Mucosa of descending colon (tissue), 3 donors: ENCODE results near the gene TMC8. TPM values are rescaled to one million over a fixed set of nuclear protein-coding genes. Genes with fewer than 3 reads are reported as not detected.

Source experiments
- ATAC-seq: fragments of 200-7000 bp; cut with Tn5 transposase; one replicate; pipeline ENCODE4 v1.9.1; 2020; ENCODE audit warnings: mild to moderate bottlenecking, moderate library complexity
- DNase-seq, 3 donors: peaks; one replicate each; pipeline ENCODE4 v3.0.0-alpha.2; 2020
- H3K36me3 ChIP-seq: fragments of 200-600 bp; one replicate; pipeline ENCODE4 v1.8.0; 2021; ENCODE audit warnings: low read depth, mild to moderate bottlenecking
- H3K4me1 ChIP-seq: fragments of 200-600 bp; one replicate; pipeline ENCODE4 v1.8.0; 2021; ENCODE audit warnings: low read depth, mild to moderate bottlenecking
- H3K4me3 ChIP-seq: fragments of 200-600 bp; one replicate; pipeline ENCODE4 v1.8.0; 2021; ENCODE audit warnings: mild to moderate bottlenecking
- H3K9me3 ChIP-seq: fragments of 200-600 bp; one replicate; pipeline ENCODE4 v1.8.0; 2021; ENCODE audit warnings: mild to moderate bottlenecking
- intact Hi-C, 2 donors: fragments of 100-400 bp; cut with DNase I in 1 of 2; cut with micrococcal nuclease in 1 of 2; formaldehyde crosslinking; loops; one replicate each; pipeline versions ENCODE4 v1.11.0 to v1.11.1; 2022; cut with DNase I, micrococcal nuclease
- total RNA-seq, 3 donors: library from RNA; stranded (reverse); fragmentation: NEBNext Ultra II Directional in 2 of 3; extraction: Animal tissue kit (Norgen Biotek cat#: 25700) in 2 of 3; gene quantifications; one replicate each; pipeline versions ENCODE4 v1.2.1 to v1.2.4, GENCODE V29; 2021 to 2023
- TF ChIP-seq, protein P1 (sequence below): fragments of 200-600 bp; IDR thresholded peaks from one replicate; pipeline ENCODE4 v1.8.0; 2022; ENCODE audit warnings: antibody characterized with exemption, mild to moderate bottlenecking
- donor health status: DM: no; HTN: no; CAD: no; lungs with moderate emphysema.
- donor health status: DM: no; HTN: no; CAD: no.
- donor health status: DM: no; HTN: yes; CAD: no.

TMC8 gene
- total RNA-seq, 3 donors from 2014 or later: 6.0 to 11.4 (median 8.5) TPM

DNA sequence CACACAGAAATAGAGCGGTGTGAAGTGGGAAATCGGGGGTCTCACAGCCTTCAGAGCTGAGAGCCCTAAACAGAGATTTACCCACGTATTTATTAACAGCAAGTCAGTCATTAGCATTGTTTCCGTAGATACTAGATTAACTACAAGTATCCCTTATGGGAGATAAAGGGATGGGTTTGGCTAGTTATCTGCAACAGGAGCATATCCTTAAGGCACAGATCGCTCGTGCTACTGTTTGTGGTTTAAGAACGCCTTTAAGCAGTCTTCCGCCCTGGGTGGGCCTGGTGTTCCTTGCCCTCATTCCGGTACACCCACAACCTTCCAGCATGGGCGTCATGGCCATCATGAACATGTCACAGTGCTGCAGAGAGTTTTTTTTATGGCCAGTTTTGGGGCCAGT lies 29.0 kb upstream of the TMC8 start:
- TF ChIP-seq, protein P1, sequence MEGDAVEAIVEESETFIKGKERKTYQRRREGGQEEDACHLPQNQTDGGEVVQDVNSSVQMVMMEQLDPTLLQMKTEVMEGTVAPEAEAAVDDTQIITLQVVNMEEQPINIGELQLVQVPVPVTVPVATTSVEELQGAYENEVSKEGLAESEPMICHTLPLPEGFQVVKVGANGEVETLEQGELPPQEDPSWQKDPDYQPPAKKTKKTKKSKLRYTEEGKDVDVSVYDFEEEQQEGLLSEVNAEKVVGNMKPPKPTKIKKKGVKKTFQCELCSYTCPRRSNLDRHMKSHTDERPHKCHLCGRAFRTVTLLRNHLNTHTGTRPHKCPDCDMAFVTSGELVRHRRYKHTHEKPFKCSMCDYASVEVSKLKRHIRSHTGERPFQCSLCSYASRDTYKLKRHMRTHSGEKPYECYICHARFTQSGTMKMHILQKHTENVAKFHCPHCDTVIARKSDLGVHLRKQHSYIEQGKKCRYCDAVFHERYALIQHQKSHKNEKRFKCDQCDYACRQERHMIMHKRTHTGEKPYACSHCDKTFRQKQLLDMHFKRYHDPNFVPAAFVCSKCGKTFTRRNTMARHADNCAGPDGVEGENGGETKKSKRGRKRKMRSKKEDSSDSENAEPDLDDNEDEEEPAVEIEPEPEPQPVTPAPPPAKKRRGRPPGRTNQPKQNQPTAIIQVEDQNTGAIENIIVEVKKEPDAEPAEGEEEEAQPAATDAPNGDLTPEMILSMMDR: no peak
- Histone ChIP-seq H3K4me1 (no peaks in the 10 kb centered on the region), H3K36me3 (no peaks in the 10 kb centered on the region), H3K9me3 (no peaks in the 10 kb centered on the region), H3K4me3 (no peak overlapping the region)
- DNase-seq (no peak), ATAC-seq (no peak)
- intact Hi-C loops: no loop called here

DNA sequence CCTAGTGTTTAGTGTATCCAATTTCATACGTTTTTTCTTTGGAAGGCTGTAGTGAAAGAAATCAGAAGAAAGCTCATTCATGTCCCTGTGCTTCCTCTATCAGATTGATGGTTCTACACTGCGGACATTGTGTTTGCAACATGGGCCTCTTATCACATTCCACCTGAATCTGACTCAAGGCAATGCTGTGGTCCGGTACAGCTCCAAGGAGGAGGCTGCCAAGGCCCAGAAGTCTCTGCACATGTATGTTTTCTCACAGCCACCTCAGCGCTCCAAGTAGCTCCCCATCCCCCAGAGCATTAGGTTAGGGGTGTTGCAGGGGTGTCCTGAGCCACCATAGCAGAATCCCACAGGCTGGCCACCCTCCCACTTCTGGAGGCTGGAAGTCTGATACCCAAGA lies 27.3 kb upstream of the TMC8 start:
- Histone ChIP-seq H3K4me1 (no peaks in the 10 kb centered on the region), H3K36me3 (no peaks in the 10 kb centered on the region), H3K9me3 (no peaks in the 10 kb centered on the region), H3K4me3 (no peak overlapping the region)
- ATAC-seq (no peak), DNase-seq (no peak)
- intact Hi-C loops: no loop called here
- TF ChIP-seq, protein P1: no peak

DNA sequence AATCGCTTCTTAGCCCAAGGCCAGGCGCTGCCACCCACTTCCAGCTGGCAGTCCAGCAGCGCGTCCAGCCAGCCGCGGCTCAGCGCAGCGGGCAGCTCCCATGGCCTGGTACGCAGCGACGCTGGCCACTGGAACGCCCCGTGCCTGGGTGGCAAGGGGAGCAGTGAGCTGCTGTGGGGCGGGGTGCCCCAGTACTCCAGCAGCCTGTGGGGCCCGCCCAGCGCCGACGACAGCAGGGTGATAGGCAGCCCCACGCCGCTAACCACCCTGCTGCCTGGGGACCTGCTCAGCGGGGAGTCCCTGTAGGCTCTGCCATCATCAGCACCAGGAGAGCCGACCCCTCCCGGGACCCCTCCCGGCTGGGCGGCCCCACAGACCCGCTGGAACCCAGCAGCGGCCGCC lies 26.0 kb upstream of the TMC8 start:
- ATAC-seq: no peak

DNA sequence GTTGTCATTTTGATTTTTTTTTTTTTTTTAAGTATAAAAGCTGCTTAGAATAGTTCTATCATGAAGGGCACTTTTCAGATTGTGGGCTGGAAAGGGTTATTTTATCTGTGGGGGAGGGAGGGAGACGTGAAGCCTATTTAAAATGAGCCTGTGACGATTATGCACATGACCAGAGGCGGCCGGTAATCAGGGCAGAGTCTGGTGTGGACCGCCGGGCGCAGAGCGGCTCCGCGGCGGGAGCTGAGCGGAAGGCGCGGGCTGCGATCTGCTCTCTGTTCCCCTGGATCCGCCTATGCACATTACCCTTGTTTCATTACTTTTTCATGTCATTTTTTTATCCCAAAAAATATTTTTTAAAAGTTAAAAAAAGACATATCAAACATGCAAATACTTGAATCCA lies 25.5 kb upstream of the TMC8 start:
- Histone ChIP-seq H3K4me1 (no peaks in the 10 kb centered on the region), H3K4me3 (no peak overlapping the region), H3K9me3 (no peaks in the 10 kb centered on the region), H3K36me3 (no peaks in the 10 kb centered on the region)
- DNase-seq (no peak), ATAC-seq (no peak)
- intact Hi-C loops: no loop called here
- TF ChIP-seq, protein P1: no peak

More for the DNA sequence above, 26.0 kb upstream of the TMC8 start:
- Histone ChIP-seq H3K4me1 (no peaks in the 10 kb centered on the region), H3K9me3 (no peaks in the 10 kb centered on the region), H3K36me3 (no peaks in the 10 kb centered on the region), H3K4me3 (no peak overlapping the region)
- intact Hi-C loops: no loop called here
- no peak for DNase-seq
- TF ChIP-seq, protein P1: no peak

DNA sequence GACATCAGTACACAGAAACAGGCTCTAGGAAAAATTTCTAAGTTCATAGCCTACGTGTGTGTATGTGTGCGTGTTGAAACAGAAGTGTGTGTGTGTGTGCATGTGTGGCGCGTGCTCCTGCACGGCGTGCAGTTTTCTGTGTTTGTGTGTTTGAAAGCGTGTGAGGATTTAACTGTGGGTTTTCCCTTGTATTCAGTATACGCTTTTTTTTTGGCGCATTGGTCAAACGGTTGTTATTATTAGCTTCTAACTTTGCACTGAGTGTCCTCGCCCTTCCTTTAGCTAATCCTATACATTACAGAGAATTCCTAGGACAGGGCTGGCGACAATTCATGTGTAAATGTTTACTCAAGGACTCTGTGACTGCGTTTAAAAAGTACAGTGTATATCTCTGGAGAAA lies 25.0 kb upstream of the TMC8 start:
- ATAC-seq: no peak

DNA sequence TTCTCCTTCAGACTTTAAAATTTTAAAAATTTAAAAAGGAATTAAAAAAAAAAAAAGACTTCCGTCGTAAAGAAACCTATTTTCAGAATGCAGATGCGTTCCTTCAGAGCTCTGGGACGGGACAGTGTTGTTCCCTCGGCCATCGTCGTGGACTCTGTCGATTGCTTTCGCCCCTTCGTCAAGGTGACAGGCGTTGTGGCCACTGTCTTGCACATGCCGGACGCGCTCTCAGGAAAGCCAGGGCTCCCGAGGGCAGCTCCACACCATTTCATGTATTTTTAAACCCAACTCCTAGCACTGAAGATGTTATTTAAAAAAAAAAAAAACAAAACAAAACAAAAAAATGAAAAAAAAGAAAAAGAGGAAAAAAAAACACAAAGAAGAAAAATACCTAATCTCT lies 24.4 kb upstream of the TMC8 start:
- Histone ChIP-seq H3K4me3 (no peak overlapping the region), H3K9me3 (no peaks in the 10 kb centered on the region)

More for the DNA sequence above, 25.0 kb upstream of the TMC8 start:
- Histone ChIP-seq H3K36me3 (no peaks in the 10 kb centered on the region), H3K9me3 (no peaks in the 10 kb centered on the region), H3K4me1 (no peaks in the 10 kb centered on the region), H3K4me3 (no peak overlapping the region)
- TF ChIP-seq, protein P1: no peak
- DNase-seq: no peak
- intact Hi-C loops: no loop called here

More for the DNA sequence above, 24.4 kb upstream of the TMC8 start:
- TF ChIP-seq, protein P1: no peak
- intact Hi-C loops: no loop called here
- Histone ChIP-seq H3K36me3 (no peaks in the 10 kb centered on the region), H3K4me1 (no peaks in the 10 kb centered on the region)
- no peak for ATAC-seq
- no peak for DNase-seq
